GM21390 (cell line): ENCODE results near the gene VAT1L.

Experiments
- ATAC-seq: cut with Tn5 transposase; IDR thresholded peaks from one replicate; pipeline ENCODE4 v1.9.1; 2021; ENCODE audit not compliant: unreplicated experiment

Gene VAT1L

DNA sequence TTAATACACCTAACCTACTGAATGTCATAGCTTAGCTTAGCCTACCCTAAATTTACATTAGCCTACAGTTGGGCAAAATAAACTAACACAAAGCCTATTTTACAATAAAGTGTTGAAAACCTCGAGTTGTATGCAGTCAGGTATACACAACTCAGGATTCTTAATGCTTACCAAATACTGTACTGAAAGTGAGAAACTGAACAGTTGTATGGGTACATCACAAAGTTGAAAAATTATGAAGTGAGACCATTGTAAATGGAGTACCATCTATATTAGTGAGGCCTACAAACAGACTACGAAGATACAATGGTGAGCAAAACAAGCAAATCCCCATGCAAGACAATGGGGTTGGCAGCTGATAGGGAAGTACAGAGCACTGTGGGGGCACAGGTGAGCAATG is 79.7 kb downstream of the VAT1L start:
- peak; percentile 42 for ATAC-seq

DNA sequence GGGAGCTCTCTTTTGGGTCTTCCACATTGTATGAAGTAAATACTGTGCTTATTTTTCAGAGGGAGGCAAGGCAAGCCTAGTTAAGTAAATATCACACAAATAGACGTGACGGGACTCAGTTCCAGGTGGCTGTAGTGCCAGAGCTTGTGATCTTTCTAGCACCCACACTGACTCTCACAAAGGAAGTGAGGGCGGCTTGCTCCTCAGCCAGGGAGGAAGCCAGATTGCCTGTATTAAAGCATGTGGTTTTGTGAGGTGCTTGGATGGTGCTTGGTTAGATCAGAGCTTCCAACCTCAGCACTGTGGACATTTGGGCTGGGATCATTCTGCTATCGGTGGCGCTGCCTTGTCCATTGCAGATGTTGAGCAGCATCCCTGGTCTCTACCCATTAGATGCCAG is 80.1 kb downstream of the VAT1L start:
- peak; percentile 86 for ATAC-seq

DNA sequence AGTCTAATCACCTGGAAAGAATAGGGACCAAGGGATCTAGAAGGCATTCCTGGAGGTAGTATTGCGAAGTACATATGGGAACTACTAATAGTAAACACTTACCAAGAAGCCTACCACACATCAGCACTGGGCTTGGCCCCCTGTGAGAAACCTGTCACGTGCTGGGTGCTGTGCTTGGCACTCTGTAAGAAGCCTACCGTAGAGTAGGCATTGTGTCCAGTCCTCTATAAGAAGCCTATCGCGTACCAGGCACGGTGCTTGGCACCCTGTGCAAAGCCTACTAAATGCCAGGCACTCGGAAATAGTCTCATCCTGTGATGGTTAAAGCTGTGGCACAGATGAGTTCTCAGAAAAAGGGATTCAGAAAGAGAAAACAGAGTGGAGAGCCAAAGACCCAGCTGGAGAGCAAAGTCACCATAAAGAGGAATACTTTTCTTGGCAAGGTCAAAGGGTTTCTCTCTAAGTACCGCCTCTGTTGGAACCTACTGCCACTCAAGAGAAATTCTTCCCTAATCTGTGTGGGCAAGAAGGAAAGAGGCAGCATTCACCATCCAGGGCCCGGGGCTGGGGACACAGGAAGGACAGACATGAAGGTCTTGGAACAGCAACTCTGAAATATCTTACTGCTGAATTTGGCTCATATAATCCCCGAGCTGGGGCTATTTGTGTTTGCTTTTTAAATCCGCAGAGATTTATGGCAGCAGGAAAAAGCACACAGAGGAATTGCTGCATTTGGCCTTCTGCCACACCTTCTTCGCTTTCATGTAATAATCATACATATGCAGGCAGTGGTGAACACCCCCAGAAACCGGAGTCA is 81.8 kb downstream of the VAT1L start:
- ATAC-seq: no peak

DNA sequence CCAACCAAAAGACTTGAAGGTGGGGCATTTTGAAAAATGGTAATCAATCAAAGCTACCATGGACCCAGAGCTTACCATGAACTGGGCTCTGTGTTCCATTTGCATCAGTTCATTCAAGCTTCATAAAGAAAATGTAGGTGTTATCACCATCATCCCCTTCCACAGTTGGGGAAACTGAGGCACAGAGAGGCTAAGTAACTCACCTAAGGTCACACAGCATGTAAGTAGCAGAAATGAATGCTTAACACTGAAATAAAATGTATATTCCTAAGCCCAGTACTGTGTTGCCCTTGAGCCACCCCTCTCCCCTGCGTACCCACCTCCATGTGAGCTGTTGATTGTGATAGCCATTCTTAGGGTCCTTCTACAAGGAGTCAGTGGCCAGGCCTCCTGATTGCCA is 83.6 kb downstream of the VAT1L start:
- ATAC-seq: no peak

DNA sequence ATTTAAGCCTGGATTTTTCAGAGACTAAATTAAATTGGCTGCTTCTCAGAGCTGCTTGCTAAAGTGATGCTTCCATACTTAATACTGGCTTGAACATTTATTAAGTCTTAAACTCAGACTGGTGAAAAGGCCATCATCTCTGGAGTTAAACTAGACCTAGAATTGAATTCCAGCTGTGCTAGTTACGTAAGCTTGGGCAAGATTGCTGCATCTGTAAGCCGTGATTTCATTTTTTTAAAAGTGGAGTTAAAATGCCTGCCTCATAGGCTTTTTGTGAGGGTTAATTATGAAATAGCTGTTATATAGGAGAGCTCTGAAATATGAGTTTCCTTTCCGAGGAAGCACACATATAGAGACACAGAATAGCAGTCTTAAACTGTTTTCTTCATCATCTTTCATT is 84.7 kb downstream of the VAT1L start:
- ATAC-seq: no peak

DNA sequence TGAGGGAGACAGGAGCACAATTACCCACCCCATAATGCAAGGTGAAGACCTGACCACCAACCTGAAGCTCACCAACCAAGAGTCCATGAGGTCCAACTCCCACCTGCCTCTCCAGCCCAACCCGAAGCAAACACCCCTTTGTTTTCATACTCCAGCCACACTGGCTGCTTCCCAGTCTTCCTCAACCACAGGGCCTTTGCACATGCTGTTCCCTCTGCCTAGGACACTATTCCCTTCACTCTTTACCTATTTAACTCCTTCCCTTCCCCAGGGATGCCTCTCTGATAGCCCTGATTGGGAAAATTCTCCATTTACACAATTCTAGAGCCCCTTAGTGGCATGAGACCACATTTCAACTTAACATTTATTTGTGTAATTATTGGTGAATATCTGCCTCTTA is 86.0 kb downstream of the VAT1L start:
- ATAC-seq: no peak

DNA sequence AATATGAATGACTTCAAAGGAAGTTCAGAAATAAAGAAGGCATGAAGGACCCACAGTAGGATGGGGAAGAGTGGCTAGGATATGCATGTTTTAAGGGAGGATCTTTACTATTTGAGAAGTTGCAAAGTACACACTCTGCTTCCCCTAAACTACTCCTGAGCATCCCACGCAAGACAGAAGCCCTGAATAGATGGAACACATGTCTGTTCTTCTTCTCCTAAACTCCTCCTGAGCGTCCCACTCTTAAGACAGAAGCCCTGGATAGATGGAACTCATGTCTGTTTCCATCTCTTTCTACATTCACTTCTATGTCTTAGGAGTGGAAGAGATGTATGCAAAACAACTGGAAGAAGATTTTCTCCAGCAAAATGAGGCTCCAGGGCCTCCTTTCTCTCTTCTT is 88.4 kb downstream of the VAT1L start:
- ATAC-seq: no peak

DNA sequence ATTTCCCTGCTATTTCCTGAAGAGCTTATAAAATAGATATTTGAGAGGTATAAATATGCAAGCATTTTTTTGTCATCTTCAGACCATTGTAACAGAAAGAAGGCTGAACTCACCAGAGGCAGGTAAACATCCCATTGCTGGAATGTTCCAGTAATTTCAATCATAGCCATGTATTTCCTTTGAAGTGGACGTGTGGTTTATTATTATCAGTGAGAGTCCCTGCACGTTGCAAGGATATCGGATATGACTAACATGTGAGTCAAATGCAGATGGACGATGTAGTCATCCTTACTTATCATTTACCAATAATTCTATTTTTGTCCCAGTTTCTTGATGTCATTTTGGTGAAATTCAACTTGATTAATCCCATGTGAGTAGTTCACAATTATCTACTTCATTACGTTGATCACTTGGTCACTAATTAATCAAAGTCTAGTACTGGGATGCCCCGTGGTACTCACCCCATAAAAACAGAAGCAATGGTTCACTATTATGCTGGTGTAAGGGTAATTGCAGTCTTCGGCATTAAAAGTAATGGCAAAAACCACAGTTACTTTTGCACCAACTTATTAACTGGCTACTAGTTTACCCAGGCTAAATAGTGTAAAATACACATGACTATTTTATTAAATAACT is 89.5 kb downstream of the VAT1L start:
- ATAC-seq: no peak

DNA sequence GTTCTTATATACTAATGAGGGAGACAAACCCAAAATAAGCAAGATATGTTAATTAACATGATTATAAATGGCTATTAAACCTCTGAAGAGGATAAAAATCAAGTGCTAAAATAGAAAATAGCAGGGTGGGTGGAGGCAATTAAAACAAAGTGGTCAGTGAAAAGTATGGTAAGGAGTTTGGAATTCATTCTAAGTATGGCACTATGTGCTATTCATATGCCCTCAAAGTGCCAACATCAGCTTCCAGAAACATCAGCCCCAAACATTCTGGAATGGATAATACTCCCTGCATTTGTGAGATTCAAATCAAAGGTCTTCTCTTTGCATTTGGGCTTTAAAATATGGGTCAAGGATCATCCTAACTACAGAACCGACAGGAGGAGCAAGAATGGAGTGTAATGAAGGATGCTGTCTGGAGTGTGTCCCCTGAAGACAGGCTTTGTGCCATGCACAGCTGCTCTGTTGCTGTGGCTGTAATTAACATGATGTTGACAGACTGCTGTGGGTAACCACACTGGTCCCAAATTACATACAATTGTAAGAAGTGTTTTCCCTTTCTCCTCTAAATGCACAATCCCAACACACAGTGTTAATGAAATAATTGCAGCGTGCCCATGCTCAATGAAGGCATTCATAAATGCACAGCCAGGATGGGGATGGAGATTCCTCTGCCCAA is 93.1 kb downstream of the VAT1L start:
- ATAC-seq: no peak

DNA sequence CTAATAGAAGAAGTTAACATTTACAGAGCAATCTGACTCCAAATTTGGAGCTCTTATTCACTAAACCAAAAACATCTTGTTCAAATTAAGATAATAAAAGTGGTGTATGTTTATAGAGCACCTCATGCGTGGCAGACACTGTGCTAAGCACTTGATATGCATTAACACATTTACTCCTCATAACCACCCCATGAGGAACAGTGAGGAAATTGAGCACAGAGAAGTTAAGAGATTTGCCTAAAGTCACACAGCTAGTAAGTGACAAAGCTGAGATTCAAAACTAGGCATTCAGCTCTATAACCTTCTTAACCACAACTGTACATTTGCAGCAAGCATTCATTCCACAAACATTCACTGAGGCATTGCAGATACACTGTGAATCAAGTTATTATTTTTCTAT is 94.0 kb downstream of the VAT1L start:
- no peak for ATAC-seq

DNA sequence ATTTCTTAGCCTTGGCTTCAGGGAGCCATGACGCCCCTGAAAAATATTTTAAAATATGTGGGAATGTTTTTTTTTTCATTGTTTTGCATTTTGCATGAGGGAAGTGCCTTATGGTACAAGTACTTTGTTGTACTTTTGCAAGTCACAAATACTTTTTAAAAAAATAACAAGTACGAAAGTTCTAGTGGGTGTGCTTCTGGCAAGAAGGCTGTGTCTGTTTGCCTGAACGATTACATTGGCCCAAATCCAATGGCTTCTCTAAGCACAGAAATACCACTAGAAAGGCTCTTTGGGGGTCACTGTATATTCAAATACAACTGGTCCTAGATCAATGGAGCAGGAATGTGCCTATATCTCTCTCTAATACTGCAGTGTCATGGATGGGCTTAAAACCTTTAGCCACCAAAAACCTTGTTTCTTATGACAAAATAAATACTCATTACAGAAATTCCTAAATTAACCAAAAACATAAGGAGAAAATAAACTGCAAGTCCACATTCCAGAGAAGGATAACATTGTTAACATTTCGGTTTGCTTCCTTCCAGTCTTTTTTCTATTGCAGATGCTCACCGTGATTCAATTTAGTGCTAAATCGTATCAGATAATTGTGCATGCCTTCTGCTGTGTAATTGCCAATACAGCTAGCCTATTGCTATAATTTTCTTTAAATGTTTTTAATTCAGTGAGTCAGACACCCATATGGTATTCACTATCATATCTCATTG is 97.4 kb downstream of the VAT1L start:
- no peak for ATAC-seq

DNA sequence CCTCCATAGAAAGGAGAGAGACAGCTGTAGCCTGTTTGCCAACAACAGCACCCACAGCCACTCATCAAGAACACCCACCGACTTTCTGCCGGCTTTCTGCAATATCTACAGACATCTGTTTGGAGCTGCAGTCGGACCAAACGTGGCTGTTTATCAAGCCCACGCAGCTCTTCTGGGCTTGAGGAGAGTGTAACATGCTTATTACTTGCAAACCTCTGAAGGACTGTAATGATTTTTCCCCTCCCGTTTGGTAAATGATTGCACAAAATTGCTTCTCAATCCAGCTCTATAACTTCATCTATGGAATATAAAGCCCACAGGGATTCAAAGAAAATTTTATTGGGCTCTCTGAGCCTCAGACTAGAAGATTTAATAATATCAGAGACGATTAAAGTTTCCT is 100.5 kb downstream of the VAT1L start:
- no peak for ATAC-seq

DNA sequence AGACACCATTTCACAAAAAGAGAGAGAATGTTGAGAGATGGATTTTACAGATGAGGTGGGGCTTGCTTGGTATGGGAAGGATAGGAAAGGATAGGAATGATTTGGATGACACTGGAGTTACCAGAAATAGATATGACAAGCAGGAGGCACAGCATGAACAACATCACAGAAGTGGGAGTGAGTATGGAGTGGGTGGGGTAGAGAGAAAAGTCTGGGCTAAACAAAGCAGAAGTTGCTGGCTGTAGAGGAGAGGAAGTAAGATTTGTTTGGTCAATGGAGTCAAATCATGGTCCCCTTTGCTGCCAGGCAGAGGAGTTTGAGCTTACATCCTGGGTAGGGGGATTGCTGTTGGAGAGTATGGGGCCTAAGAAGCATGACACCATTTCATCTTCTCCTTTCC is 101.7 kb downstream of the VAT1L start:
- no peak for ATAC-seq

DNA sequence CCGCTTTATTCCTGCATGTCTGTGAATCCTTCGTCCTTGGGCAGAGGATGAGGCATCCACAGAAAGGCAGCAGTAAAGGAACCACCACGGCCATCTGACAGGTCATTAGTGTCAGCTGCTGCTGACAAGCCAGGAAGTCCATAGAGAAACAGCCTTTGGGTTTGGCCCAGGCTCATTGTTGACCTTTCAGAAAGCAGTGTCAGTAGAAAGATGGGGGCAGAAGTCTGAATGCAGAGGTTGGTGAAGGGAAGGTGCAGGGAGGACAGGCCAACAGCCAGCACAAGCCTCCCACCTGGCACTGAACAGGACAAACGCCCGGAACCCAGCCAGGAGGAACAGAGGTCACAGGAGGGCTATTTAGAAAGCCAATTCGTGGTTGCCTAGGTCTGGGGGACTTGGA is 105.8 kb downstream of the VAT1L start:
- ATAC-seq: no peak

DNA sequence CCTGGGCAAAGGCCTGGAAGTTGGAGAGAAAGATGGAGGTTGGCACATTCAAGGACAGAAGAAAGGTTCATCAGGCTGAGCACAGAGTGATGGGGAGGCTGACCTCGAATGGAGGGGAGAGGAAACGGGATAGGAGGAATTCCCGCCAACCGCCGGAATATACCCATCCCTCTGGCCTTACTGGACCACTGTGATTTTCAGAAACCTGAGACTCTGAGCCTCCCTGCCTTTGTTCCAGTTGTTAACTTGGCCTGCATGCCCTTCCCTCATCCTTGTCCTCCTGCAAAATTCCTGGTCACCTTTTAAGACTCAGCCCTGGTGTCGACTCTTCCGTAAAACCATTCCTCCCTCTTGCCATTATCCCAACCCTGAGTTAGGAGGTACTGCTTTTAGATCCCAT is 107.6 kb downstream of the VAT1L start:
- no peak for ATAC-seq

DNA sequence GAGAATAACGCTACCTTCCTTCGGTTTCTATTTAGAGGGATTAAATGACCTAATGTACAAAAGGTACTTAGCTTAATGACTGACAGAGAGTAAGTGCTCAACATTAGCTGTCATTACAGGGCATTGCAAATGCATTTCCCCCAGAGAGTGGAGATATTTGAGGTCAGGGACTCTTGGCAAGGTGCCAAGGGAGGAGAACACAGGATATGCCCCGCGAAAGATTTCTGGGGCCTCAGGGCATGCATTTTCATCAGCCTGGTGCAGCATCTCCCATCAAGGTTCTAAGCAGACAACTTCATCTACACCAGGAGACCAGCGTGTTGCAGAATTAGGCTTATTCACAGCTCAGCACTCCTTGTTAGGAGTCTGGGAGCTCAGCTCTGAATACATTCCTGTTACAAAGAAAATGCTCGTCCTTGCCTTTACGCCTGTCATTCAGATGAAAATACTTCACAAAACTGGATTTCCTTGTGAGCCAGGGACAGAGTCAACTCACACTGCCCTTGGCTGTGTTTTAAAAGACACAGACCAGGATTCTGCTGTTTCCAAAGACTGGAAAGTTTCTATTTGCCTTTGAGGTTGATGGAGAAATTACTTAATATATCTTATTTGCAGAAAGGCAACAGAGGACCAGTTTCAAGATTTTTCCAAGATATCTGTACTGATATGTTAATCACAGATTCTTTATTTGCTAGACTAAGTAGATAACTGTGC is 108.2 kb downstream of the VAT1L start:
- no peak for ATAC-seq

DNA sequence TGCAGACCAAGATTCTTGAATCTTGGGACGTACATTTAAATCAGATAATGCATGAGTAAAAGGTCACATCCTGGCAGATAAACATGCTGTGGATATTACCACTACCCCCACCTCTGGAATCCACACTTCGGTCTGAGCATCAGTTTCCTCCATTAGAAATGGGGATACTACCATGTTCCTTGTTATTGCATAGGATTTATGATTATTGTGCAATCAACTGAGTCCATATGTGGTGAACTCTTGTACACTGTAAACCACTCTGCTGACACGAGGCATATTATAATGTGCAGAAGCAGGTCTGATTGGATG is 108.7 kb downstream of the VAT1L start:
- ATAC-seq: no peak

DNA sequence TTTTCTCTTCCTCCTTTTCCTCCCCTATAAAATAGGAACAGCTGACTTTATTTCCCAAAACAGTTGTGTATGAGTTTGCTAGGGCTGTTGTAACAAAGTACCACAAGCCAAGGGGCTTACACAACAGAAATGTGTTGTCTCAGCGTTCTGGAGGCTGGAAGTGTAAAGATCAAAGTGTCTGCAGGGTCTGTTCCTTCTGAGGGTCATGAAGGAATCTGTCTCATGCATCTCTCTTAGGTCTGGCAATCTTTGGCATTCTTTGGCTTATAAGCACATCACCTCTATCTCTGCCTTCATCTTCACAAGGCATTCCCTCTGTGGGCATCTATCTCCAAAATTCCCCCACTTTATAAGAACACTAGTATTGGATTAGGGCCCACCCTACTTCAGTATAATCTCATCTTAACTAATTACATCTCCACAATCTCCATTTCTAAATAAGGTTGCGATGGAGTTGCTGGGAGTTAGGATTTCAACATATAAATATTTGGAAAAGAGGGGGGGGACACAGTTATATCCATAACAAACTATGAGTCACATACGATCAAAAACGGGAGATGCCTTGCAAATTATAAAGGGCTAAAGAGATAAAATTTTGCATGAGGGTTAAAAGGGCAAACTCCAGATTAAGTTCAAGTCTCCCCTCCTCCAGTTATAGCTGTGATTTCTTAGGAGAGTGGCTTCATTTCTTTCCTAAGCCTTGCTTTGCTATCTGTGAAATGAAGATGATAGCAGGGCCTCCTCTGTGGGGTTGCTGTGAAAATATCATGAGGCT is 109.7 kb downstream of the VAT1L start:
- no peak for ATAC-seq

DNA sequence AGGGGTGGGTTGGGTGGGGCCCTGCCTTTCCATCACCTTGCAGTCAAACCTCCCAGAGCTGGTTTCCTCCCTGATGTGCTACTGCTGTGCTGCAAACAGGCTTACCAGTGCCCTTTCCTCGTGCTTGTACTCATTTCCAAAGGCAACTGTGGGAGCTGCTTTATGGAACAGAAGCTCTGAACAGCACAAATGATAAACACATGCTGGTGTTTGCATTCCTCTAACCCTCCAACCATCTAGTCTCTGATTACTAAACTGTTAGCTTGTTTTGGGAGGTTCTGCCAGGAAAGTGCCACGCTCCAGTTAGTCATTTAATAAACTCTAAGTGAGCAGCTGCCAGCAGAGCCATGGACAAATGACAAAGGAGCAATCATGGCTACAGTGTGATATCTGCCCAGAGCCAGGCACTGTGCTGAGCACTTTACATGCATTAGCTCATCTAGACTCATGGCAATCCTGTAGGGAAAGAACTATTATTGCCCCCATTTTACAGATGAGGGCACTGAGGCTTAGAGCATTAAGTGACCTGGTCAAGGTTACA is 110.4 kb downstream of the VAT1L start:
- ATAC-seq: no peak

DNA sequence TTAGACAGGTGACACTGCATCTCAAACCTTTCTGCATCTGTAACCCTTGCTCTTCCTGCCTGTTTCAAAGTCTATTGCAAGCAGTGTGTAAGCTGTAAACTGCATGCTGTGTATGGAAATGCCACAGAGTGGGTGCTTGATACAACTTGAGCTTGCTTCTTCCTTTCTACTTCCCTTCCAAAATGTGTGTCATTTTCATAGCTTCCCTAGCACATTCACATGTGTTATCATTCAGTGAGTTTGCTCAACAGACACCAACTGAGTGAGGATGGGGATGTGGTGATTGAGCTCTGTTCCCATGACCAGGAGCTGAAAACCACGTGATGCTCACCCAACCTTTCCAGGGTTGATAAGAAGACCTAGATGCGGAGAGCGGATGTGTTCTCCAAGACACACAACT is 111.1 kb downstream of the VAT1L start:
- ATAC-seq: no peak
